Trophoblast cell (in vitro differentiated cells and primary cell): ENCODE results near the gene HIF3A.
"Not testable (repeated sequence)": the region's sequence is repeated elsewhere in the genome, so short reads cannot be mapped to it uniquely, and the experiment has no call there.

Experiments
- DNase-seq, 2 donors: peaks; one replicate each; pipeline ENCODE4 v3.0.0-alpha.2; 2016
- H2AFZ ChIP-seq: 2 replicates; pipeline ENCODE4 v1.6.1; 2013; ENCODE audit warnings: low read length, moderate library complexity, mild to moderate bottlenecking; ENCODE audit not compliant: insufficient read depth, poor library complexity
- H2AK5ac ChIP-seq: 2 replicates; pipeline ENCODE4 v1.6.1; 2013; ENCODE audit warnings: mild to moderate bottlenecking, low read length
- H2BK120ac ChIP-seq: 2 replicates; pipeline ENCODE4 v1.6.1; 2013; ENCODE audit warnings: low read length, mild to moderate bottlenecking, moderate library complexity; ENCODE audit not compliant: insufficient read depth, poor library complexity
- H2BK12ac ChIP-seq: 2 replicates; pipeline ENCODE4 v1.6.1; 2013; ENCODE audit warnings: mild to moderate bottlenecking, low read length, moderate library complexity
- H2BK5ac ChIP-seq: 2 replicates; pipeline ENCODE4 v1.6.1; 2013; ENCODE audit warnings: low read length, low read depth, moderate library complexity, mild to moderate bottlenecking; ENCODE audit not compliant: poor library complexity
- H3K14ac ChIP-seq: 2 replicates; pipeline ENCODE4 v1.6.1; 2013; ENCODE audit warnings: mild to moderate bottlenecking, low read length
- H3K18ac ChIP-seq: 2 replicates; pipeline ENCODE4 v1.6.1; 2013; ENCODE audit warnings: mild to moderate bottlenecking, low read length
- H3K23ac ChIP-seq: 2 replicates; pipeline ENCODE4 v1.6.1; 2013; ENCODE audit warnings: low read length
- H3K27ac ChIP-seq: 2 replicates; pipeline ENCODE4 v1.5.1; 2013; ENCODE audit warnings: low read depth, mild to moderate bottlenecking, inconsistent platforms, low read length, moderate library complexity
- H3K27me3 ChIP-seq: 2 replicates; pipeline ENCODE4 v1.6.1; 2013; ENCODE audit warnings: inconsistent platforms, mild to moderate bottlenecking, low read length, moderate library complexity; ENCODE audit not compliant: insufficient read depth
- H3K36me3 ChIP-seq, 2 experiments: 1 replicate in 1 of 2; 2 replicates in 1 of 2; pipeline ENCODE4 v1.6.1; 2013; ENCODE audit warnings: low read length in 2 of 2, mild to moderate bottlenecking in 2 of 2, moderate library complexity in 1 of 2; ENCODE audit not compliant: insufficient read depth in 2 of 2, control insufficient read depth in 1 of 2
- H3K4ac ChIP-seq: 2 replicates; pipeline ENCODE4 v1.6.1; 2013; ENCODE audit warnings: low read depth, mild to moderate bottlenecking, low read length, moderate library complexity
- H3K4me1 ChIP-seq, 2 experiments: 1 replicate in 1 of 2; 2 replicates in 1 of 2; pipeline ENCODE4 v1.6.1; 2013; ENCODE audit warnings: low read length in 2 of 2, mild to moderate bottlenecking in 2 of 2, moderate library complexity in 1 of 2; ENCODE audit not compliant: insufficient read depth in 2 of 2, control insufficient read depth in 1 of 2
- H3K4me2 ChIP-seq: 2 replicates; pipeline ENCODE4 v1.6.1; 2013; ENCODE audit warnings: inconsistent platforms, mild to moderate bottlenecking, low read length, moderate library complexity
- H3K4me3 ChIP-seq: 2 replicates; pipeline ENCODE4 v1.5.1; 2013; ENCODE audit warnings: mild to moderate bottlenecking, low read depth, low read length, inconsistent platforms
- H3K79me1 ChIP-seq: one replicate; pipeline ENCODE4 v1.6.1; 2013; ENCODE audit warnings: low read length
- H3K79me2 ChIP-seq: 2 replicates; pipeline ENCODE4 v1.6.1; 2013; ENCODE audit warnings: low read length, mild to moderate bottlenecking; ENCODE audit not compliant: control insufficient read depth, insufficient read depth, poor library complexity
- H3K9ac ChIP-seq: 2 replicates; pipeline ENCODE4 v1.6.1; 2013; ENCODE audit warnings: mild to moderate bottlenecking, low read length
- H3K9me3 ChIP-seq: 2 replicates; pipeline ENCODE4 v1.6.1; 2013; ENCODE audit warnings: low read depth, mild to moderate bottlenecking, control low read depth, inconsistent platforms, low read length; ENCODE audit not compliant: insufficient read depth
- H4K12ac ChIP-seq: 2 replicates; pipeline ENCODE4 v1.6.1; 2013; ENCODE audit warnings: low read depth, mild to moderate bottlenecking, low read length, moderate library complexity
- H4K8ac ChIP-seq: 2 replicates; pipeline ENCODE4 v1.6.1; 2013; ENCODE audit warnings: low read depth, mild to moderate bottlenecking, low read length, moderate library complexity
- H4K91ac ChIP-seq: one replicate; pipeline ENCODE4 v1.6.1; 2013; ENCODE audit warnings: low read depth, mild to moderate bottlenecking, low read length, moderate library complexity
- WGBS: extraction: QIAGEN DNeasy Blood & Tissue Kit; methylation state at CpG from one replicate; pipeline ENCODE4 v1.1.7; 2013; ENCODE audit warnings: missing lambda C conversion rate; ENCODE audit not compliant: insufficient read length, insufficient coverage; ENCODE audit errors: extremely low coverage; 5-methylcytosine and 5-hydroxymethylcytosine counted together

Gene HIF3A

GRCh38 chr19:46311444-46311843 lies 14.6 kb downstream of the HIF3A start:
- Histone ChIP-seq H3K18ac (no peak overlapping the region), H3K23ac (no peak overlapping the region), H2AK5ac (no peak overlapping the region), H3K4me2 (no peak overlapping the region), H3K9me3 (peaks cover 4% of the 10 kb centered on the region), H3K4ac (no peak overlapping the region), H3K27ac (no peak overlapping the region), H2AFZ (no peak overlapping the region), H2BK5ac (no peak overlapping the region), H3K14ac (no peak overlapping the region), H3K79me1 (no peaks in the 10 kb centered on the region), H3K4me3 (no peak overlapping the region), H2BK120ac (no peak overlapping the region), H3K79me2 (no peaks in the 10 kb centered on the region), H4K91ac (no peak overlapping the region), H4K8ac (no peak overlapping the region), H3K36me3 (no peaks in the 10 kb centered on the region), H4K12ac (no peak overlapping the region), H2BK12ac (no peak overlapping the region), H3K27me3 (no peaks in the 10 kb centered on the region), H3K9ac (no peak overlapping the region), H3K4me1 (no peaks in the 10 kb centered on the region)
- DNase-seq: no peak
- WGBS: no CpG with 5 or more reads among the region's 5 CpGs

GRCh38 chr19:46313540-46314469 lies 17.0 kb downstream of the HIF3A start:
- H2AK5ac ChIP-seq, DNase-seq, H3K36me3 ChIP-seq, H3K79me1 ChIP-seq, H3K4me3 ChIP-seq, H3K9me3 ChIP-seq, H3K27ac ChIP-seq, H3K14ac ChIP-seq, H3K23ac ChIP-seq, H3K4me1 ChIP-seq, H3K27me3 ChIP-seq, H2AFZ ChIP-seq, H2BK120ac ChIP-seq, H2BK5ac ChIP-seq, H3K79me2 ChIP-seq, H3K9ac ChIP-seq, H2BK12ac ChIP-seq, H4K12ac ChIP-seq, H4K91ac ChIP-seq, H3K4ac ChIP-seq, H3K18ac ChIP-seq, H3K4me2 ChIP-seq, H4K8ac ChIP-seq: not testable (repeated sequence)
- no CpG with 5 or more reads among the region's 14 CpGs for WGBS

- no peak overlapping the region for H2BK120ac ChIP-seq
- no peak overlapping the region for H2AK5ac ChIP-seq
- H3K27me3 ChIP-seq: no peaks in the 10 kb centered on the region
- no peak overlapping the region for H2AFZ ChIP-seq
- no peak overlapping the region for H4K12ac ChIP-seq
- no peak overlapping the region for H4K8ac ChIP-seq
- no peak for DNase-seq
- H3K4ac ChIP-seq: no peak overlapping the region
- H2BK5ac ChIP-seq: no peak overlapping the region
- no peak overlapping the region for H3K9ac ChIP-seq
- no peak overlapping the region for H3K4me3 ChIP-seq
- no peak overlapping the region for H3K14ac ChIP-seq
- H4K91ac ChIP-seq: no peak overlapping the region
- WGBS: no CpG with 5 or more reads among the region's 2 CpGs
- peaks cover 2% of the 10 kb centered on the region for H3K9me3 ChIP-seq
- H3K79me1 ChIP-seq: no peaks in the 10 kb centered on the region
- no peak overlapping the region for H3K4me2 ChIP-seq
- H3K36me3 ChIP-seq: no peaks in the 10 kb centered on the region
- no peak overlapping the region for H2BK12ac ChIP-seq
- H3K79me2 ChIP-seq: no peaks in the 10 kb centered on the region
- H3K18ac ChIP-seq: no peak overlapping the region
- H3K23ac ChIP-seq: no peak overlapping the region
- no peak overlapping the region for H3K27ac ChIP-seq
- no peaks in the 10 kb centered on the region for H3K4me1 ChIP-seq
Observed at GRCh38 chr19:46317339-46317738, 20.5 kb downstream of the HIF3A start.

- peaks cover 2% of the 10 kb centered on the region for H3K9me3 ChIP-seq
- H3K36me3 ChIP-seq: no peaks in the 10 kb centered on the region
- H3K79me2 ChIP-seq: no peaks in the 10 kb centered on the region
- H3K18ac ChIP-seq: no peak overlapping the region
- H2BK5ac ChIP-seq: no peak overlapping the region
- no peak overlapping the region for H3K23ac ChIP-seq
- H4K91ac ChIP-seq: no peak overlapping the region
- no peaks in the 10 kb centered on the region for H3K4me1 ChIP-seq
- no peak overlapping the region for H3K4me3 ChIP-seq
- H3K14ac ChIP-seq: no peak overlapping the region
- no peak overlapping the region for H3K9ac ChIP-seq
- H3K4ac ChIP-seq: no peak overlapping the region
- H3K79me1 ChIP-seq: no peaks in the 10 kb centered on the region
- H3K27me3 ChIP-seq: no peaks in the 10 kb centered on the region
- H2BK120ac ChIP-seq: no peak overlapping the region
- no peak overlapping the region for H3K27ac ChIP-seq
- no peak overlapping the region for H4K8ac ChIP-seq
- H2AK5ac ChIP-seq: no peak overlapping the region
- H4K12ac ChIP-seq: no peak overlapping the region
- WGBS: no CpG with 5 or more reads among the region's 6 CpGs
- H2BK12ac ChIP-seq: no peak overlapping the region
- DNase-seq: no peak
- no peak overlapping the region for H2AFZ ChIP-seq
- H3K4me2 ChIP-seq: no peak overlapping the region
Observed at GRCh38 chr19:46319613-46320012, 22.8 kb downstream of the HIF3A start.
